Ascending aorta (tissue), 2 donors: ENCODE data around the gene LCE3E. TPM values are rescaled to one million over a fixed set of nuclear protein-coding genes. Genes with fewer than 3 reads are reported as not detected.
"Not testable (repeated sequence)": the region's sequence is repeated elsewhere in the genome, so short reads cannot be mapped to it uniquely, and the experiment has no call there.

Experiments
- DNase-seq, 2 donors: peaks; one replicate each; pipeline ENCODE4 v3.0.0-alpha.2; 2019; ENCODE audit warnings: low spot score in 2 of 2
- H3K27ac ChIP-seq, 2 donors: fragments of 200-600 bp; sonication (generic); one replicate each; pipeline ENCODE4 v1.5.1; 2016 to 2017; ENCODE audit warnings: mild to moderate bottlenecking in 1 of 2
- H3K27me3 ChIP-seq: fragments of 200-600 bp; sonication (generic); one replicate; pipeline ENCODE4 v1.5.1; 2017
- H3K36me3 ChIP-seq, 2 donors: fragments of 200-600 bp; sonication (generic); one replicate each; pipeline ENCODE4 v1.5.1; 2016
- H3K4me1 ChIP-seq, 2 donors: fragments of 200-600 bp; sonication (generic); one replicate each; pipeline ENCODE4 v1.5.1; 2016 to 2017; ENCODE audit warnings: mild to moderate bottlenecking in 1 of 2
- H3K4me3 ChIP-seq, 2 donors: fragments of 200-600 bp; sonication (generic); one replicate each; pipeline ENCODE4 v1.5.1; 2016 to 2017; ENCODE audit warnings: mild to moderate bottlenecking in 1 of 2
- H3K9me3 ChIP-seq, 2 donors: fragments of 200-600 bp; sonication (generic); one replicate each; pipeline ENCODE4 v1.5.1; 2016
- intact Hi-C: fragments of 100-400 bp; cut with DNase I; formaldehyde crosslinking; loops from one replicate; pipeline ENCODE4 v1.15.1; 2023
- total RNA-seq: library from RNA; depleted of rRNA; stranded (reverse); fragments of >200 nt; gene quantifications from one replicate; pipeline ENCODE4 v1.1.0, GENCODE V29; 2016
- TF ChIP-seq, protein P1 (sequence below), 3 experiments: fragments of 200-600 bp in 2 of 3; fragments of 450-650 bp in 1 of 3; sonication (generic) in 2 of 3; IDR thresholded peaks; one replicate each; pipeline ENCODE4 v1.5.1; 2016 to 2019; ENCODE audit warnings: antibody characterized with exemption in 3 of 3, mild to moderate bottlenecking in 1 of 3, moderate library complexity in 1 of 3

The LCE3E gene
- total RNA-seq, 1 donor from 2014 or later = not detected

DNA sequence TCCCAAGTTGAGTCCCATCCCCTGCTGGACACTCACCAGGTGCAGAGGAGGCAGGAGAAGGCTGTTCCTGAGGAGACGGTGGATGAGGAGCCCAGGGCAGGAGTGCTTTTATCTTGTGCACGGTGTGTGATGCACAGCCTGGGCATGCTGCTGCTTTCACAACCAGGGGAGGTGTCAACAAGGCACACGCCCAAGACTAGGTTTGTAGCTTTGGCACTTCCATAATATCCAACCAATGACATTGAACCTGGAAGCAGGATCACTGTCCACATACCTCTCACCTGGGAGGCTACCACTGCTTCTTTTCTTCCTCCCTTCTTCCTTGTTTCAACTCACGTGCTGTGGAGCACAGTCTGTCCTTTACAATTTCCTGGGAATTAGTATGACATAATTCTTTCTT lies 13.9 kb upstream of the LCE3E start, which contains the start of gene LCE3D:
LCE3D (minus strand) TSS at position 84 of the 400 bp plus-strand sequence. CDS start 580 bp downstream, outside the sequence.
- H3K4me3 ChIP-seq = no peak within 1 kb of the TSS
- no peaks in the 10 kb centered on the region for H3K9me3 ChIP-seq
- TF ChIP-seq, protein P1, sequence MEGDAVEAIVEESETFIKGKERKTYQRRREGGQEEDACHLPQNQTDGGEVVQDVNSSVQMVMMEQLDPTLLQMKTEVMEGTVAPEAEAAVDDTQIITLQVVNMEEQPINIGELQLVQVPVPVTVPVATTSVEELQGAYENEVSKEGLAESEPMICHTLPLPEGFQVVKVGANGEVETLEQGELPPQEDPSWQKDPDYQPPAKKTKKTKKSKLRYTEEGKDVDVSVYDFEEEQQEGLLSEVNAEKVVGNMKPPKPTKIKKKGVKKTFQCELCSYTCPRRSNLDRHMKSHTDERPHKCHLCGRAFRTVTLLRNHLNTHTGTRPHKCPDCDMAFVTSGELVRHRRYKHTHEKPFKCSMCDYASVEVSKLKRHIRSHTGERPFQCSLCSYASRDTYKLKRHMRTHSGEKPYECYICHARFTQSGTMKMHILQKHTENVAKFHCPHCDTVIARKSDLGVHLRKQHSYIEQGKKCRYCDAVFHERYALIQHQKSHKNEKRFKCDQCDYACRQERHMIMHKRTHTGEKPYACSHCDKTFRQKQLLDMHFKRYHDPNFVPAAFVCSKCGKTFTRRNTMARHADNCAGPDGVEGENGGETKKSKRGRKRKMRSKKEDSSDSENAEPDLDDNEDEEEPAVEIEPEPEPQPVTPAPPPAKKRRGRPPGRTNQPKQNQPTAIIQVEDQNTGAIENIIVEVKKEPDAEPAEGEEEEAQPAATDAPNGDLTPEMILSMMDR (IDR thresholded peaks at IDR 0.05) = no peak
- intact Hi-C loops = no loop called here
- H3K36me3 ChIP-seq = no peaks in the 10 kb centered on the region
- H3K27me3 ChIP-seq = no peaks in the 10 kb centered on the region
- H3K27ac ChIP-seq = no peak within 1 kb of the TSS
- no peak for DNase-seq
- no peaks in the 10 kb centered on the region for H3K4me1 ChIP-seq

DNA sequence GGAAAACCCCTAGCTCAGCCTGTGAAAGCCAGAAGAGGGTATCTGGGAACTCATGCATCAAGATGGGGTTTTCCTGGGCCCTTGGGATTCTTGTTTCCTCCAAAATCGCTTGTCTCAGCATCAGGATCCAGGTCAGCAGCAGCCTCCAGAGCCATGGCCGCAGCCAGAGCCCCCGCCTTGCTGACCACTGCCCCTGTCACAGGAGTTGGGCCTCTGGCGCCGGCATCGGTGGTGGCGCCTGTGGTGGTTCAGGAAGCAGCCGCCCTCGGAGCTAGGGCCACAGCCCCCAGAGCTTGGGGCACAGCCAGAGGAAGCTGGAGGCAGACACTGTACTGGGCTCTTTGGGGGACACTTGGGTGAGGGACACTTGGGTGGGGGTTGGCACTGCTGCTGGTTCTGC lies 12.9 kb upstream of the LCE3E start:
- H3K27ac ChIP-seq, intact Hi-C loops, H3K4me3 ChIP-seq, DNase-seq, H3K36me3 ChIP-seq, H3K9me3 ChIP-seq, H3K27me3 ChIP-seq, H3K4me1 ChIP-seq: not testable (repeated sequence)

DNA sequence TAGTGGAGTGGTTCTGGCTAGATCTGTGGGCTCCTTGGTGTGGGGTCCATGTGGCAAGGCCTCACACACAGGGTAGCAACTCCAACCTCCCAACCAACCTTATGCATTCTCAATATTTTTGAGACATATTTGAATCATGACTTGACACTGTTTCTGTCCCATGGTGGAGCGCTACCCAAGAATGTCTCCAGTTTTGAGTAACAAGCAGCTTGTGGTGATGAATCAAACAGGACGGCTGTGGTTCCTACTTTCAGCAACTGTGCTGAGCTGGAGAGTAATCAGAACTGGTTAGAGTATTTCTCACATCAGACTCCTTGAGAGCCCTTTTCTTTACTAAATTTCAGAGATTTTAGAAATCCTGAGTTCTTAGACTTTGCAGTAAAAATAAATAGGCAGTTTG lies 10.6 kb upstream of the LCE3E start:
- TF ChIP-seq, protein P1 (IDR thresholded peaks at IDR 0.05) = no peak
- Histone ChIP-seq H3K4me1 (no peaks in the 10 kb centered on the region), H3K9me3 (no peaks in the 10 kb centered on the region), H3K36me3 (no peaks in the 10 kb centered on the region), H3K27ac (no peak overlapping the region), H3K4me3 (no peak overlapping the region), H3K27me3 (no peaks in the 10 kb centered on the region)
- intact Hi-C loops = no loop called here
- no peak for DNase-seq

DNA sequence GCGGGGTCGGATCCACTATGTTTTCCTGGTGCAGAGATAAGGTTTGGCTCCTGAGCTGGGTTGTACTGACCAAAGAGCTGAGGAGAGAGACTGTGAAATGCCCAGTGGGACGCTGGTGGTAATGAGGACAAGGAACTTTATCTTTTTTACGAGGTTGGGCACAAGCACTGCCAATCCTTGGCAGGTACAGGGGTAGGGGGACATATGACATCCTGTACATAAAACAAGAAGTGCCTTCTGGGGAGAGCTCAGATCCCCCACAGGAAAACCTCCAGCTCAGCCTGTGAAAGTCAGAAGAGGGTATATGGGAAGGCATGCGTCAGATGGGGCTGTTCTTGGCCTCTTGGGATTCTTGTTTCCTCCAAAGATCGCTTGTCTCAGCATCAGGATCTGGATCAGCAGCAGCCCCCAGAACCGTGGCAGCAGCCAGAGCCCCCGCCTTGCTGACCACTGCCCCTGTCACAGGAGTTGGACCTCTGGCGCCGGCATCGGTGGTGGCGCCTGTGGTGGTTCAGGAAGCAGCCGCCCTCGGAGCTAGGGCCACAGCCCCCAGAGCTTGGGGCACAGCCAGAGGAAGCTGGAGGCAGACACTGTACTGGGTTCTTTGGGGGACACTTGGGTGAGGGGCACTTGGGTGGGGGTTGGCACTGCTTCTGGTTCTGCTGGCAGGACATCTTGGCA lies 905 bp downstream of the LCE3E start:
- intact Hi-C loops = no loop called here
- Histone ChIP-seq H3K4me1 (no peaks in the 10 kb centered on the region), H3K27ac (no peak overlapping the region), H3K4me3 (no peak overlapping the region), H3K36me3 (no peaks in the 10 kb centered on the region), H3K9me3 (peaks cover 0 to 5% of the 10 kb centered on the region in 2 donors), H3K27me3 (no peaks in the 10 kb centered on the region)
- TF ChIP-seq, protein P1 (IDR thresholded peaks at IDR 0.05) = no peak
- no peak for DNase-seq

DNA sequence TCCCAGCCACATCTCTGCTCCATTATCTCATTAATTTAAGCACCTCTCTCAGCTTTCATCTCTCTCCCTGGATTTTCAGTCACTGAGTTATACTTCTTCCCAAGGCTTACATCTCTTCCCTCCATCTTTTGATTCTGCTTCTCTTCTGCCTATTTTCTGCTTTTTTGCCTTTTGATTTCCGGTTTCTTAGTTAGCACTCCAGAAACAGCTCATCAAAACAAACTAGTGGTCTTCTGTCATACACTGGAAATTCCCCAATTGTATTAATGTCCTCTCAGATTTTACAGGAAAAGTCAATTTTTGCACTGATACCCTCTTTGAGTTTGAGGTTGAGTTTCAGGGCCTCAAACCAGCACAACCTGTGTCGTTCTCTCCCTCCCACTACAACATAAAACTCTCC lies 1.5 kb downstream of the LCE3E start:
- H3K27ac ChIP-seq = no peak overlapping the region
- no peaks in the 10 kb centered on the region for H3K36me3 ChIP-seq
- intact Hi-C loops = no loop called here
- TF ChIP-seq, protein P1 (IDR thresholded peaks at IDR 0.05) = no peak
- H3K4me1 ChIP-seq = no peaks in the 10 kb centered on the region
- H3K27me3 ChIP-seq = no peaks in the 10 kb centered on the region
- no peak overlapping the region for H3K4me3 ChIP-seq
- no peak for DNase-seq
- H3K9me3 ChIP-seq = peaks cover 0 to 5% of the 10 kb centered on the region in 2 donors

DNA sequence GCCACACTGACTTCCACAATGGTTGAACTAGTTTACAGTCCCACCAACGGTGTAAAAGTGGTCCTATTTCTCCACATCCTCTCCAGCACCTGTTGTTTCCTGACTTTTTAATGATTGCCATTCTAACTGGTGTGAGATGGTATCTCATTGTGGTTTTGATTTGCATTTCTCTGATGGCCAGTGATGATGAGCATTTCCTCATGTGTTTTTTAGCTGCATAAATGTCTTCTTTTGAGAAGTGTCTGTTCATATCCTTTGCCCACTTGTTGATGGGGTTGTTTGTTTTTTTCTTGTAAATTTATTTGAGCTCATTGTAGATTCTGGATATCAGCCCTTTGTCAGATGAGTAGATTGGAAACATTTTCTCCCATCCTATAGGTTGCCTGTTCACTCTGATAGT lies 18.2 kb downstream of the LCE3E start:
- H3K4me3 ChIP-seq, H3K9me3 ChIP-seq, DNase-seq, H3K27me3 ChIP-seq, H3K4me1 ChIP-seq, H3K27ac ChIP-seq, H3K36me3 ChIP-seq, intact Hi-C loops: not testable (repeated sequence)

DNA sequence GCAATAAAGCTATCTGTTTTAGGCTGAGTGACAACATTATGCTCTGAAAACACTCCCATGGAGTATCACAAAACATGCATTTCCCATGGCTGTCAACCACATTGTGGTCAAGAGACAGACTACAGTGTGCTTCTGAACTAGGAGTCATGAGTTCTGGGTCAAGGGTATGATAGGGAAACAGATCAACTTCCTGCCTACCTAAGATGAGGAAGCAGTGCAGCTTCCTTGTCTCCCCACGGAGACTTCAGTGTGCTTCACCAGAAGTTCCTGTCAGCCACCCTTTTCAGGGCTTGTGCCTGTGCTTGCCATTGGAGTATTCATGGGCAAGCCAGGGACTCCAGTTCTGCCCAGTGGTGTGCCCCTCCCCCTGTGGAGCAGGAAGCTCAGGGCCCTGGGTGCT lies 19.9 kb downstream of the LCE3E start:
- Histone ChIP-seq H3K4me3 (no peak overlapping the region), H3K4me1 (no peaks in the 10 kb centered on the region), H3K36me3 (no peaks in the 10 kb centered on the region), H3K27ac (no peak overlapping the region), H3K9me3 (no peaks in the 10 kb centered on the region), H3K27me3 (no peaks in the 10 kb centered on the region)
- no peak for DNase-seq
- intact Hi-C loops = no loop called here
- TF ChIP-seq, protein P1 (IDR thresholded peaks at IDR 0.05) = no peak
